ENCODE results near the gene CCDC87.
A peak's percentile ranks its signal among the peaks of the same experiment; 100 is the strongest.
"Not testable (repeated sequence)": the region's sequence is repeated elsewhere in the genome, so short reads cannot be mapped to it uniquely, and the experiment has no call there.

The CCDC87 gene

DNA sequence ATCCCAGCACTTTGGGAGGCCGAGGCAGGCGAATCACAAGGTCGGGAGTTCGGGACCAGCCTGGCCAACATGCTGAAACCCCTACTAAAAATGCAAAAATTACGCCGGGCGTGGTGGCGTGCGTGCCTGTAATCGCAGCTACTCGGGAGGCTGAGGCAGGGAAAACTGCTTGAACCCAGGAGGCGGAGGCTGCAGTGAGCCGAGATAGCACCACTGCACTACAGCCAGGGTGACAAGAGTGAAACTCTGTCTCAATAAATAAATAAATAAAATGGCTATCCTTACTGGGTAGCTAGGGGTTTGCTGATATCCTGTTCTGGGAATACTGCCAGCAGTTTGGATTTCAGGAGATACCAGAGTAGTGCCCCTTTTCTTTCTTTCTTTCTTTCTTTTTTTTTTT lies 21.2 kb upstream of the CCDC87 start:
- no peak for DNase-seq

GRCh38 chr11:66612458-66612857 lies 19.6 kb upstream of the CCDC87 start:
- no peak for DNase-seq

DNA sequence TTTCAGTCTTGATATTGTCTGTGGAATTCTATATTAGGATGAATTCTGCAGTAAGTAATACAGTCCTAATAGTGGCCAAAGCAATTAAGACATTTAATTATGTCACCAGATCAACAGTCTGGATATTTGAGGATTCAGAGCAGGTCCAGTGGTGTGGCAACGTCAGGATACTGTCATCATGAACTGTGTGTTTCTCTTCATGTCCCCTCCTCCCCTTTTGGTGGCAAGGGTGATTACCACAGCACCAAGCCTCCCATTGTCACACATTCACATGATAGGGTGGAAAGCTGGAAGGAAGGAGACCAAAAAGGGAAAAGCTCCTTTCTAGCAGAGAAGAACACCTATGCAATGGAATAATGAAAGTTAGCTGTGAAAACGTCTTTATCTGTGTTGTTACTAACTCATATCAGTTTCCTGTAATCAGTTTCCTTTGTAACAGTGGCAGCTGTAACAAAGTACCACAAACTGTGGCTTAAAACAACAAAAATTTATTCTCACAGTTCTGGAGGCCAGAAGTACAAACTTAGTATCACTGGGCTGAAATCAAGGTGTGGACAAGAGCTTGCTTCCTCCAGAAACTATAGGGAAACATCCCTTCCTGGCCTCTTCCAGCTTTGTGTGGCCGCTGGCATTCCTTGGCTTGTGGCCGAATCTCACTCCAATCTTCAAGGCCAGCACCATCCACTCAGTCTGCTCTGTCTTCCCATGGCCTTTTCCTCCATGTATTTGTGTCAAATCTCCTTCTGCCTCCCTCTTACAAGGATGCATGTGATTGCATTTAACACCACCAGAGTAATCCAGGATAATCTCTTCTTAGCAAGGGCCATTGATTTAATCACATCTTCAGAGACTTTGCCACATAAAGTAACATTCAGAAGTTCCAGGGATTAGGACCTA lies 17.1 kb upstream of the CCDC87 start:
- DNase-seq, result no peak

GRCh38 chr11:66607126-66607834 lies 14.4 kb upstream of the CCDC87 start:
- no peak for DNase-seq

GRCh38 chr11:66606608-66607007 lies 13.7 kb upstream of the CCDC87 start:
- DNase-seq, result not testable (repeated sequence)

GRCh38 chr11:66604155-66604554 lies 11.3 kb upstream of the CCDC87 start:
- no peak for DNase-seq

DNA sequence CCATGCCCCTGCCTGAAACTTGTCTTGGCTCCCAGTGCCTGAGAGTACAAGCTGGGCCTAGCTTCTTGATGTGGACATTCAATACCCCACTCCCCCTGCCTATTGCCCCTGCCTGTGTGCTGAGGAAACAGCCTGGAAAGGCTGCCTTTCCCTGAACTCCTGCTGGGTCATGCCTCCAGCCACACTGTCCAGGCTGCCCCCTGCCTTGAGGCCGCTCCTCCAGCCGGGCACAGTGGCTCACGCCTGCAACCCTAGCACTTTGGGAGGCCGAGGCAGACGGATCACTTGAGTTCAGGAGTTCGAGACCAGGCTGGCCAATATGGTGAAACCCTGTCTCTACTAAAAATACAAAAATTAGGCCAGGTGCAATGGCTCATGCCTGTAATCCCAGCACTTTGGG lies 10.2 kb upstream of the CCDC87 start:
- DNase-seq, result no peak

GRCh38 chr11:66600631-66601233 lies 7.9 kb upstream of the CCDC87 start:
- DNase-seq, result no peak

- DNase-seq, result no peak
Measured at GRCh38 chr11:66600219-66600618, 7.4 kb upstream of the CCDC87 start.

DNA sequence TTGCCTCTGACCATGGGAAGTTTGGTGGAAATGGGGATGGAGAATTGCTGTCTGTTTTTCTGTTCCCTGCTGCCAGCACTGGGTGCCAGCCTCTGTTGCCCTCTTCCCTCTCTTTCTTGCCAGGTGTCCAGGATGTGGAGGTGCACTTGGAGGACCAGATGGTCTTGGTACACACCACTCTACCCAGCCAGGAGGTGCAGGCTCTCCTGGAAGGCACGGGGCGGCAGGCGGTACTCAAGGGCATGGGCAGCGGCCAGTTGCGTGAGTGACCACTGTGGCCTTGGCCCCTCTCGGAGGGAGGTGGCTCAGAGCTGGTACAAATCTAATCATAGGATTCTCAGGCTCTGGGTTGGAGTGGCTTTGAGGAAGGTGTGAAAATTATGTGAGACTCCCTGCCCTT lies 6.1 kb upstream of the CCDC87 start:
- no peak for DNase-seq

DNA sequence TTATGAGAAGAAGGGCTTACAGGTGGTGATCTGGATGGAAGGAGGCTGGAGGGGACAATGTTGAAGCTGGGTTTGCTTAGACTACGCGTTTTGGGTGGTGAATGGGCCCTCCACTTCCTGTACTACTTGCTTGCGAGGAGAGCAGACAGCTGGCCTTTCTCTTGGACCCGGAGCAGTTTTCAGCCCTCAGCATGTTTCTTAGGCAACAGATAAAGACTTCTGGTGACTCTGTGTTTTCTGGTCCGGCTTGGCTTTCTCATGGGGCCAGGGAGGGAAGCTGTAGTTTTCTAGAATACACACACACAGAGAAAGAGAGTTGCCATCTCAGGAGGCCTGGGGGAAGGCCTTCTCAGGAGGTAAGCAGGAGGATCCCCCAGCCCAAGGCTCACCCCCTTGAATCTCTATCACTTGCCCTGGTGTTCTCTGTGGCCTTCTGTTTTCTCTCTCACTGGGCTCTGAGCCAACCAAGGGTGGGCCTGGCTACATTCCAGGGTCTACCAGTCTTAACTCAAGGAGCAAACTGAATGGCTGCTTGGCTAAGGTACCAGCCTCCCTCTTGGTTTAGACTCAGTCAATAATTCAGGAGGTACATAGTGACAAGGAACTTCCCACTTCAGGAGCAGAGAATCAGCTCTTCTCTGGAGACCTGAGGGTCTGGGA lies 2.5 kb upstream of the CCDC87 start:
- no peak for DNase-seq

- DNase-seq, result no peak
Measured at GRCh38 chr11:66593650-66594049, 787 bp upstream of the CCDC87 start.

- DNase-seq, result no peak
Measured at GRCh38 chr11:66593303-66593635, 406 bp upstream of the CCDC87 start.

GRCh38 chr11:66591175-66591574 lies 1.7 kb downstream of the CCDC87 start:
- no peak for DNase-seq

GRCh38 chr11:66589996-66590675 lies 2.7 kb downstream of the CCDC87 start:
- DNase-seq, result no peak

DNA sequence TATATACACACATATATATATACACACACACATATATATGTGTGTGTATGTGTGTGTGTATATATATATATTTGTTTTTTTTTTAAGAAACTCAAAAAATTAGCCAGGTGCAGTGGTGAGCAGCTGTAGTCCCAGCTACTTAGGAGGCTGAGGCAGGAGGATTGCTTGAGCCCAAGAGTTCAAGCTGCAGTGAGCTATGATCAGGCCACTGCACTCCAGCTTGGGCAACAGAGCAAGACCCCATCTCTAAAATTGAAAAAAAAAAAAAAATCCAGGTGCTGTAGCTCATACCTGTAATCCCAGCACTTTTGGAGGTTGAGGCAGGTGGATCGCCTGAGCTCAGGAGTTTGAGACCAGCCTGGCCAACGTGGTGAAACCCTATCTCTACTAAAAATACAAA lies 3.5 kb downstream of the CCDC87 start:
- DNase-seq, result not testable (repeated sequence)

DNA sequence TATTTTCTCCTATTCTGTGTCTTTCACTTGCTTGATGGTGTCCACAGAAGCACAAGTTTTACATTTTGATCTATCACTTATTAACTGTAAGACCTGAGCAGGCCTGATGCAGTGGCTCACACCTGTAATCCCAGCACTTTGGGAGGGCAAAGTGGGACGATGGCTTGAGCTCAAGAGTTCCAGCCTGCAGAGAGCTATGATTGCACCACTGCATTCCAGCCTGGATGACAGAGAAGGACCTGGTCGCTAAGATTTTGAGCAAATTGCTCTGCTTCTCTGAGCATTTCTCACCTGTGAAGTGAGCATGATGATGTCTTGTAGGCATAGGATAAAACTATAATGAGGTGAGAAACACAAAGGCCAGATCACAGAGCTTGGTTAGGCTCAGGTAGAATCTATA lies 6.7 kb downstream of the CCDC87 start:
- DNase-seq, result no peak

GRCh38 chr11:66585447-66585846 lies 7.4 kb downstream of the CCDC87 start:
- DNase-seq, result not testable (repeated sequence)

DNA sequence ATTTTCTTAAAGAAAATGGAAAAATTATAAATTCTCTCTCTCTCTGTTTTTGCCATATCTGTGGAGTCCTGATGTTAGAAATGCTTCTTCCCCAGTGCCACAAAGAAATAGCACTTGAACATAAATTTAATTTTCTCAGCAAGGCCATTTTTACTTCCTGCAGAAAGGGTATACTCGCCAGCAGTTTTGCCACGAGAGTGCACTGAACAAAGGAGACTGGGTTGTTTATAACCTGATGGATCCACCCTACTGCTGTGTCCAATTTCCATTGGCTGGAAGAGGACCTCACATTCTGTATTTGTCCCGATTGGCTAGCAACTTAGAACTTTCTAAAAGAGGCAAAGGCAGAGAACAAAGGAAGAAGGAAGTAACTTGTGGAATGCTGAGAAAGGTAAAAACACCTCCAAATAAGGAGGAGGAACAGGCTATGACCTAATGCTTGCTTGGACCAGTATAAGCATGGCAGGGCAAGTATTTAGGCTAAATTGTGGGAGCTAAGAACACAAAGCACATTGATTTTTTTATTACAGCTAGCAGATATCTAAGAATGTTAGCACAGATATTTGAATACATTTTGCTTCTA lies 10.2 kb downstream of the CCDC87 start:
- DNase-seq, result not testable (repeated sequence)

DNA sequence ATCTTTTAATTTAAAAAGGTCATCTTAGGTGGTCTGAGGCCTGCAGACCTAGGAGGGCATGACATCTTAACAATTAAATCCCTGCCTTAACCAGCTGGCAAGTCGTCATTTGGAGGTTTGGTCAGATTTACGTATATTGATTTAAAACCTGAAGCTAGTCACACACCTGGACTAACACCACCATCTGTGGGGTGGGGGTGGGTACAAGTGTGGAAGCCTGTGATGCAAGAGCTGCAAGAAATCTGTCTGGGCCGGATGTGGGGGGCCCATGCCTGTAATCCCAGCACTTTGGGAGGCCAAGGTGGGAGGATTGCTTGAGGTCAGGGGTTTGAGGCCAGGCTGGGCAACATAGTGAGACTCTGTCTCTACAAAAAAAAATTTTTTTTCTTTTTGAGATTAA lies 11.6 kb downstream of the CCDC87 start:
- no peak for DNase-seq

DNA sequence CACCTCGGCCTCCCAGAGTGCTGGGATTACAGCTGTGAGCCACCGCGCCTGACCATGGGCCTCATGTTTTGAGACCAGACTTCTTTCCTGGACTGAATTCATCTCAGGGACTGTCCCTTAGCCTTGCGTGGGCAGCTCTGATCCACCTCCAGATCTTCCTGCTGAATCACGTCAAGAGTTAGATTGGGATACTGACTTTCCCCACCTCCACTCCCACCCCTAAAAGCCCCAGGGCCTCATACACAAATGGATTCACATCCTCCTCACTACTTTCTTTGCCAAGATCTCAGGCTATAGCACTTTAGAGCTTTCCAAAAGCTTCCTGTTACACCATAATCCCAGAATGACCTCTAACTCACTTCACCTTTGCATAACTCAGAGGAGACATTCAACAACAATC lies 12.1 kb downstream of the CCDC87 start:
- DNase-seq, result no peak

DNA sequence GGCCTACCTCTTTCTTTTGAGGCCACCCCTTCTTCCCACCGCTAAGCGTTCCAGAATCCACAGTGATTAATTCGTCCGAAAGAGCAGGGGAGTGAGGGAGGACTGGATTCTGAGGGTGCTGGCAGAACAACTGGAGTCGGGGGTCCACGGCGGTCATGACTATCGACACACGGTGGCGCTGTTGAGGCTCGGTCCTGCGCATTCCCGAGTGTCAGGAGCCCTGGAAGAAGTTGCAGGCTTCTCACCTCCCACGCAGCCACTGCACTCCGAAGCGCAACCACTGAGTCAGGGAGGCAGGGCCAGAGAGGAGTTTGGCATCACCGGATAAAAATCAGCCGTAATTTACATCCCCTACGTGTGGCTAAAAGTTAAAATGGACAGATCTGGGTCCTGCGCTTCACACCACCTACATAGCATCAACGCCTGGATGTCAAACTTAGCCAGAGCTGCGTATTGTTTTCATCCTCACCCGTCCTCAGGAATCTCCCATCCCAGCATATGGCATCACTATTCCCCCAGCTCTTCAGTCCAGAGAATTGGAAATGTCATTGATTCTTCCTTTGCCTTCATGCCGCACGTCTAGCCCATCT lies 13.8 kb downstream of the CCDC87 start:
- DNase-seq, result peak; percentile 79

Measured in CD4-positive, alpha-beta T cell treated with Interleukin-10 for 1 hour (primary cell).